COLO668 (cell line): ENCODE results near the gene VSX1.

ENCODE experiments used
- DNase-seq: peaks from one replicate; lab custom pipeline; 2025; ENCODE audit not compliant: unreplicated experiment; lab: John Stamatoyannopoulos, UW

The VSX1 gene

DNA sequence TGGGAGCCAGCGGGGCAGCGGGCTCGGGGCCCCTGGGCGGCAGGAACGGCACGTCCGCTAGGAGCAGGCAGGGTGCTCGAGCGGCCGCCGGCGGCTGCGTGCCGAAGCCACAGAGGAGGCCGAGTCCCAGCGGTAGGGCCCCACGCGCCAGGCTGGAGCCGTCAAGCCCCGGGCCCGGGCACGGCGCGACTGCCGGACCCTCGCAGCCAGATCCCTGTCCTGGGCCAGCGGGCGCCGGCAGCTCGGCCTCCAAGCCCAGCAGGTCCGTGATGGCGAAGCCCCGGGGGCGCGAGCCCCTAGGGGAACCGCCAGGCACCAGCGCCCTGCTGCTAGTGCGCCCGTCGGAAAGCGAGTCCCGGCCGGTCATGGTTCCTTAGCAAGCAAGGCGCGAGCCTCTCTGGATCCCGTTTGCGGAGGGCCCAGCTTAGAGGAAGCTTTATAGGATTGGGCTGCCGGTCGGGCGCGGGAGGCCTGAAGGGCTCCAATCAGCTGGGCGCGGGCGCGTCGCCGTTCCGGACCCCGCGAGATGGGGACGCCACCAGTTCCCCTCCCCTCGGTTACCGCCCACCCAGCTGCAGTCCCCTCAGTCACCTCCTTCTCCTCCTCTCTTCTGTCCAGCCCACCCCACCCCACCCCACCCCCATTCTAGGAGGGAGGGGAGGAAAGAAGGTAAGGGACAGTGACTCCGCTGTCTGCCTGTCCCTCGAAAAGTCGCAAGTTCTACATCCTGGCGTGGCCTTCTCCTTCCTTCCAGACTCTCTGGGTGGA is at the start of gene VSX1:
TSS of gene VSX1 (minus strand) at position 412 of the 768 bp plus-strand sequence. CDS start at position 367, 45 bp downstream.
- peak; percentile 33 for DNase-seq

DNA sequence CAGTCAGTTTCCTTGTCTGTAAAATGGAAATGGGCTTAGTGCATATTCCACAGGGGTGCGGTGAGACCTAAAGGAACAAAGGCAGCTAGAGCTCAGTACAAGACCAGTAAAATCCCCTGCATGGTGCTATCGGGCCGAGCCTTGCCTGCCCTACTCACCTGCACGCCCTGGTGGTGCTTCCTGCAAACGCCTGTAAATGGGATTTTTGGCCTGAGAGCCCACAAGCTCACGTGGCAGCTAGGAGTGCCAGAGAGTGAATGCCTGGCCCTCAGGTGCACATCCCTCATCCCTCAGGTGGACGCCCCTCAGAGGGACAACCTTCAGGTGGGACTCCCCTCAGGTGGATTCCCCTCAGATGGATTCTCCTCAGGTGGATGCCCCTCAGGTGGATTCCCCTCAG is 48.0 kb upstream of the VSX1 start:
- no peak for DNase-seq

DNA sequence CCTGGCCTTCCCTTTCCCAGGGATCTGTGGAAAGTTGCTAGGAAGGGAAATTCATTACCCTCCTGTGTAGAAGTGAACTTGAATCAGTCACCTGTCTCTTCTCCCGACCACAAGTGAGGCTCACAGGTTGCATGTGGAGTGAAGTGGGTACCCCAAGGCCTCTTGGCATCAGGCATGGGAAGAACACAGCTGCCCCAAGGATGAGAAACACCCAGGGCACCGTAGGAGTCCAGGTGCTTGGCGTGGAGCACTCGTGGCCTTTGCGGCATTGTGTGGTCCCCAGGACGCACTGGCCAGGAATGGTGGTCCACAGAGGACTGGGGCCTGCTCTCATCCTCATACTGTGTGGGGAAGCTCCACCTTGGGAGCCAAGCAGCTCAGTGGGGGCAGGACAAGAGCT is 47.5 kb upstream of the VSX1 start:
- DNase-seq = no peak

DNA sequence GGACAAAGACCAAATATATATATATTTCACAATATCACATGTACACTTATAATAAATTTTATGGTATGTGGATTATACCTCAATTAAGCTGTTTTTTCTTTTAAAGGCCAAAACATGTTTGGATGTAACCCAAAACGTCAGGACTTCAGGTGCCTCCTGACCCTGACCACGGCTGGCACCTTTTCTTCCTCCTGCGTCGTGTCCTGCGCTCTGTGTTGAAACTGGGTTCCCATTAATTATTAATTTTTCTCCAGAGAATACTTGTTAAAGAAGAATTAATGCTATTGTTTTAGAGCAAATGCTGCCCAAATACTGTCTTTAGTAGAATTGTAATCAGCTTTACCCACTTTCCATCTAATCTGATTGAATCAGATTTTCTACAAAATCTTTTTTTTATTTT is 46.7 kb upstream of the VSX1 start:
- DNase-seq = no peak

DNA sequence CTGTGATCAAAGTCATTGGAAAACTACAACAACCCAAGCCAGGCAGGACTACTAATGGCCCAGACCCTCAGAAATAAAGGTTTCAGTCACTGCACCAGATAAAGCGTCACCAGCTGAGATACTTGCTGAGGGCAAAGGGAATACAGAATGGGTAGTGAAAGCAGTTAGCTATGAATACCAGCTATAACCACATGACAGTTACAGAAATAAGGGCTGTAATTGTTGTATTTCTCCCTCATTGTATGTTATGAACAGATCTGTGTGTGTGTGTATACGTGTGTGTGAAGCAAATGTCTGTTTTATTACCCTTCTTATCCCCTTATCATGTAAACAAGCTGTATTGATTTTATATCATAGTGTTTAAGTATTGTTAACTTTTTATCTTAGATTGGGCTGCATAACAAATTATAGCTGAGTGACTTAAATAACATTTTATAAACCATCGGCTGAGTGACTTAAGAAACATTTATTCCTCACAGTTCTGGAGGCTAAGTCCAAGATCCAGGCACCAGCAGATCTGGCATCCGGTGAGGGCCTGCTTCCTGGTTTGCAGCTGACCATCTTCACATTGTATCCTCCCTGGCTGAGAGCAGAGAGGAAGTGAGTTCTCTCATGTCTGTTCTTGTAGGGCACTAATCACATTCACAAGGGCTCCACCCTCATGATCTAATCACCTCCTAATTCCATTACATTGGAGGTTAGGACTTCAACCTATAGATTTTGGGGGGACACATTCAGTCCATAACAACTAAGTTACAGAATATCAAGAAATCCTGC is 46.0 kb upstream of the VSX1 start:
- no peak for DNase-seq

DNA sequence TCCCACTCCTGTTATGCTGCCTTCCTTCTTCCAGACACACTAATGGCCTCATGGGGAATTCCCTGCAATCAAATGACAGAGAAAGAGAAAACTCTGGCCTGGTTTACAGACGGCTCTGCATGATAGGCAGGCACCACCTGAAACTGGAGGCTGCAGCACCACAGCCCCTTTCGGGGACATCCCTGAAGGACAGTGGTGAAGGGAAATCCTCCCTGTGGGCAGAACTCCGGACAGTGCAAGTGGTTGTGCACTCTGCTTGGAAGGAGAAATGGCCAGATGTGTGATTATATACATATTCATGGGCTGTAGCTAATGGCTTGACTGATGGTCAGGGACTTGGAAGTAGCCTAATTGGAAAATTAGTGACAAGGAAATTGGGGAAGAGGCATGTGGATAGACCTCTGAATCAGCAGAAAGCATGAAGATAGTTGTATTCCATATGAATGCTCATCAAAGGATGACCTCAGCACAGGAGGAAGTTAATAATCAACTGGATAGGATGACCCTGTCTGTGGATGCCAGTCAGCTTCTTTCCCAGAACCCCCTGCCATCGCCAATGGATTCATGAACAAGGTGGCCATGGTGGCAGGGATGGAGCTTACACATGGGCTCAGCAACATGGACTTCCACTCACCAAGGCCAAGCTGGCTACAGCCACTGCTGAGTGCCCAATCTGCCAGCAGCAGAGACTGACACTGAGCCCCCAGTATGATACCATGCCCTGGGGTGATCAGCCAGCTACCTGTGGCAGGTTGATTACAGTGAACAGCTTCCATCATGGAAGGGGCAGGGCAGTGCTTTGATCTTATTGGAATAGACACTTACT is 44.5 kb upstream of the VSX1 start:
- DNase-seq = no peak

DNA sequence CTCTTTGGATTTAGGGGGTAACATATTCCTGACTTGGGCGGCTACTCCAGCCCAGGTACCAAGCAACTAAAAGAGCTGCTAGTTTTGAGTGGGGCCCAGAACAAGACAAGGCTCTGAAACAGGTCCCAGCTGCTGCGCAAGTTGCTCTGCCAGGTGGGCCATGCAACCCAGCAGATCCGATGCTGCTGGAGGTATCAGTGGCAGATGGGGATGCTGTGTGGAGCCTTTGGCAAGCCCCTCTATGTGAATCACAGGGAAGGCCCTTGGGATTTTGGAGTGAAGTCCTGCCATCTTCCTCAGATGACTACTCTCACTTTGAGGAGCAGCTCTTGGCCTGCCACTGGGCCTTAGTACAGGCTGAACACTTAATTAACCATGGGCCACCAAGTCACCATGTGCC is 43.7 kb upstream of the VSX1 start:
- no peak for DNase-seq

DNA sequence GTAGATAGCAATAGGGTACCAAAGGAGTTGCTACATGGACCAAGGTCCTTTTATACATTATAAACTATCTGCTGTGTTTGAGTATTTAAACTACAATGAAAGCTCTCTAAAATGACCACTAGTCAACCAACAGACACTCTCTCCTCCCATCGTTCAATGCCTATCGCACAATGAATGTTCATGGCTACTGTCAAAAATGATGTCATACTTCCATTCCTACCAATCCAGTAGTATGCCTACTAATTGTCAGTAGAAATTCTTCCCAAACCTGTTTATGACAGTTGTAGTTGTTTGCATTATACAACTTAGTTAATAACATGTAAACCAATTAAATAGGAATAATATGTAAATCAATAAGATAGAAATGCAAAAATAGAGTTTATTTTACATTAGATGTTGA is 39.0 kb upstream of the VSX1 start:
- no peak for DNase-seq

DNA sequence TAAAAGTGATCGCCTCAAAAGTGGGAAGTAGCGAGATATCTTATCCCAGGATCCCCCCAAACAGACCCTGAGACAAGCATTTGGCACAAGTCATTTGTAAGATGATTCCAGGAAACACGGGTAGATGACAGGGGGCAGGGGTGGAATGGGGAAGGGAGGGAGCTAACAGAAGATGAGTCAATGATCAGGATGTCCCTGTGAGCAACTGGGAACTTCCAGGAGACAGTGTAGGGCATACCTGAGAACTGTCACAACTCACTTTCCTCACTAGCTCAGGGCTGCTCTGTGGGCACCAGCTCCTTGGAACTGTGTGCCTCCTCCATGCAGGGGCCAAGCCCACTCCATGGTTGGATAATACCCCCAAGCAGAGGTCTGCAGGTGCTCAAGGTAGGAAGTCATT is 38.5 kb upstream of the VSX1 start:
- no peak for DNase-seq

DNA sequence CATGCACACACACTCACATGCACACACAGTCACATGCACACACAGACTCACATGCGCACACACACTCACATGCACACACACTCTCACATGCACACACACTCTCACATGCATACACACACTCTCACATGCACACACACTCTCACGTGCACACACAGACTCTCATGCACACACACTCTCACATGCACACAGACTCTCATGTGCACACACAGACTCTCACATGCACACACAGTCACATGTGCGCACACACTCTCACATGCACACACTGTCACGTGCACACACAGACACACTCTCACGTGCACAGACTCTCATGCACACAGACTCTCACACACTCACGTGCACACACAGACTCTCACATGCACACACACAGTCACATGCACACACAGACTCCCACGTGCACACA is 36.6 kb upstream of the VSX1 start:
- no peak for DNase-seq

DNA sequence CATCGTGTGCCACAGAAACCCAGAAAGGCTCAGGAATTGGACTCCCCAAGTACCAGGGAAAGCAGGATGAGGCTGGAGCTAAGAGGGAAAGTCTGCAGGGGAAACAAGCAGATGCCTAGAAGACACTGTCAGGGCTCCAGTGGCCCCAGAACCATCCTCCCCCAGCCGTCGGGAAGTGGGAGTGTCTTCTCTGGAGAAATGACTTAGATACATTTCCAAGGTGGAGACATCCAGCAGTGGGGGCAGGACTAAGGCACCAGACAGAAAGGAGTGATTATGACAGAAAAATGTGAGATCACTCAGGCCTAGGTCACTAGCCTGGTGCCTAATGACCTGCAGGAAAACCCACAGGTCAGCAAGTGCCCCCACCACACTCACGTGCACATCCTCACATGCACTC is 36.0 kb upstream of the VSX1 start:
- no peak for DNase-seq

DNA sequence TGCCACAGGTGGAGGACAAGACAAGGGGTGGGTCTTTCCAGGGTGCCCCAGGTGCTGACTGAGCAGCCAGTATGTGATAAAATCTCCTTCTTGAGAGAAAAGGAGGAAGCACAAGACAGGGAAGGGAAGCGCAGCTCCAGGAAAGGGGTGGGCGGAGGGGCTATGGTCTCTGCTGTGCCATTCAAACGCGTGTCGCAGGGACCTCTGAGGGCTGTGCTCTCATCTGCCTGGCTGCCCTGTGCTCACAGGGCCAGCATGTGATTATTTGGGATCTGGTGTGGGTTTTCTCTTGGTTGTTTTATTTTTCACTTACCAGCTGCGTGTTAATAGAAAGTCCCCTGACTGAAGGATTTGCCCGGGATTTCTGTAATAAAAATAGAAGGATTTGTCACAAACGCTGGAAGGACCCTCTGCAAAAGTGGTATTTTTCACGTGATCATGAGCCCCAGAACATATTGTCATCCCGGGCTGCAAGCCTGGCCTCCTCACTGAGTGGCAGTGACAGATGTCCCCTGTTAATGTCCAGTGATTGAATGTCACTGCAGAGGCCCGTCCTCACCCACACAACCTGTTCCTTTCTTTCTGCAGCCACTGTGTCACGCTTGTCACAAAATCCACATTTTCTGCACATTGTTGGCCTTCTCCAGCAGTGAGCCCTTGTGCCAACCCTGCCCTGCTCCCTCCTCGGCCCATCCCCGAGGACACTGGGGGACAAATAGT is 35.0 kb upstream of the VSX1 start:
- no peak for DNase-seq

DNA sequence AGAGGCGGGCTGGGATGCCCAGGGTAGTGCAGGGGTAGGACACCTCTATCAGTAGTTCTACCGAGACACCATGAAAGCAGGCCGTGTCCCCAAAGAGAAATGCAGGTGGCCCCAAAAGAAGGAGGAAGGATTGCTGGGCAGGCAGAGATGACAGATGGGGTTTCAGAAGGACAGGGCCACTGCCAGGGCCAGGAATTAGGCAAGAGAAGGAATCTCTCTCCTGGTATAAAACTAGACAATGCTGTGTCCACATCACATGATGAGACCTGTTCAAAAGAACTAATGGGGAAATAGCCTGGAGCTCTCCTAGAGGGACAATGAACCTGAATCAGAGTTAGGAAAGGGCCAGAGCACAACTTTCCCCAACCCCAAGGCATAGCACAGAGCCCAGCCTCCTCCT is 21.6 kb upstream of the VSX1 start:
- DNase-seq = no peak

DNA sequence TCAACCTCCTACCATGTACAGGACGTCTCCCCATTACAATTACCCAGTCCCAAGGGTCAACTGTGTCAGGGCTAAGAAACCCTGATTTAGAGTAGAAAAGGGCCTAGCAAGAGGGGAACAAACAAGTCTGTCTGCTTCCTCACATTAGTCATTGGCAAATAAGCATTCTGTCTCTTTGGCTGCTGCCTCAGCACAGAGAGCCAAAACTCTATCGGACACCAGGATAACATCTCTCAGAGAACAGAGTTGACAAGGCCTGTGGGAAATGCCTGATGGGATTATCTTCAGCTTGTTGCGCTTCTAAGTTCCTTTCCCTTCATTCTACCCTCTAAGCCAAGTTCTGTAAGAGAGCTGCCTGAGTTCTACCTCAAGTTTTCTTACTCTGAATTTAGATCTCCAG is 19.0 kb upstream of the VSX1 start:
- no peak for DNase-seq

DNA sequence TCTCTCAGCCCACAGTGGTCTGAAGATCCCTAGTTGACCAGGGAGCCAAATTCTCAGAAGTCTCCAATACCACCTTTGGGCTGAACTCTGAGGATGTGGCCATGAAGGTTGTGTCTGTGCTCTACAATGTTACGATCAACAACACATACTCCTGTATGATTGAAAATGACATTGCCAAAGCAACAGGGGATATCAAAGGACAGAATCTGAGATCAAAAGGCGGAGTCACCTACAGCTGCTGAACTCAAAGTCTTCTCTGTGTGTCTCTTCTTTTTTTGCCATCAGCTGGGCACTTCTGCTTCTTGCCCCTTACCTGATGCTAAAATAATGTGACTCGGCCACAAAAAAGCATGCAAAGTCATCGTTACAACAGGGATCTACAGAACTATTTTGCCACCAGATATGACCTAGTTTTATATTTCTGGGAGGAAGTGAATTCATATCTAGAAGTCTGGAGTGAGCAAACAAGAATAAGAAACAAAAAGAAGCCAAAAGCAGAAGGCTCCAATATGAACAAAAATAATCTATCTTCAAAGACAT is 17.7 kb upstream of the VSX1 start:
- no peak for DNase-seq

DNA sequence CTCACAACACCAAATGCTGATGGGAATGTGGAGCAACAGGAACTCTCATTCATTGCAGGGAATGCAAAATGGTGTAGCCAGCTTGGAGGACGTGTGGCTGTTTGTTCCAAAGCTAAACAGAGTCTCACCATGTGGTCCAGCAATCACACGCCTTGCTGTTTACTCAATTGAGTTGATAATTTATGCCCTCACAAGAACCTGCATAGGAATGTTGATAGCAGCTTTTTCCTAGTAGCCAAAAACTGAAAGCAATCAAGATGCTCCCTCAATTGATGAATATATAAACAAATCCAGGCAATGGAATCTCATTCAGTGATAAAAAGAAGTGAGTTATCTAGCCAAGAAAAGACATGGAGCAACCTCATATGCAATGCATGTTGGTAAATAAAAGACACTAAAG is 15.6 kb upstream of the VSX1 start:
- DNase-seq = no peak

DNA sequence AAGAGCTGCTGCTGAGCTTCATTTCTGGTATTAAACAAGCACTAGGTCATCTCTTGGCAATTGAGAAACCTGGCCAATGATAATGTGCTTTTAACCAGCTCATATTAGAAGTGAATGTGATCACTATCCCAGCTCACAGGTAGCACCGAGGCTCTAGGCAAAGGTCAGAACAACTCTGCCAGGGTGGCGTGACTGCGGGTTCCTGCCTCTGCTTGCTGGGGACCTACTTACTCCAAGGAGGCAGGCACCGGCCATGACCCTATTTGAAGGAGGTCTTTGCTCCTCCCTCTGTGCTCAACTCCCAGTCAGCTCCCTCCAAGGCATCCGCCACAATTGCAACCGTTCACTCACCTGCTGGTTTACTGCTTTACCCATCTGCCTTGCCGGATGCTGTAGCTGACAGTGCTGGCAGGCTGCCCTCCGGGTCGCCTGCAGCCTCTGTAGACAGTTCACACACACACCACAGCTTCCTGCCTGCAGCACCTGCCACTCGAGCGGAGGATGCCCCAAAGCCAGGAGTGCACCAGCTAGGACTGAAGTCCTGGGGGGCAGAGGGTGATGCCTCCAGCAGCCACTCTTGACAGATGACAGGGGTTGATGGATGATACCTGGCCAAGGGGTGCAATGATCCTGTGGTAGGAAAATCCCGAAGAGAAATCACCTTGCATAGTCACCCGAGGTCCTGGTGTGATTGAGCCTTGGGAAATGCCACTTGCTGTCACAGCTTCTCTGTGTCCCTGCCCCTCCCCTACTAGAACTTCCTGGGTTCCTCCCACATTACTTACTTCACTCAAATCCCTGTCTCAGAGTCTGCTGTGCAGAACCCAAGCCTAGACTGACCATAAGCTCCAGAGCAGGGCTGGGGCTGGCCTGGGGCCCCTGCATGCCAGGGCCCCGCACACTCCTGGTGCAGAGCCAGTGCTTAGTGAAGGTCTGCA is 8.8 kb upstream of the VSX1 start:
- DNase-seq = peak; percentile 86

DNA sequence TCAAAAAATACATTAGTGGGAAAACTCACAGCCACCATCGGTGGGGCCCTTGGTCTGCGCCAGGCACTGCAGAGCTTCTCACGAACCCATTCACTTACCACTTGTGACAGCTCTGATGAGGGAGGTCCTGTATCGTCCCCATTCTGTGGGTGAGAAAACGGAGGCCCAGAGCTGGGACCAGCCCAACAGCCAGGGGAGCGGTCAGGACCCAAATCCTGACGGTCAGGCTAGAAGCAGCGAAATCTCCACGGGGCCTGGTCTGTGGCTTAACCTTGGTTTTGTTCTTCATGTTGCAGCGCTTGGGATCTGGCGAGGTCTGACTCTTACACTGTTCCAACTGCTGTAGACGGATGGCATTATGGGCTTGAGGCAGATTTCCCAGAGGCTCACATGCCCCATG is 7.7 kb upstream of the VSX1 start:
- DNase-seq = no peak

DNA sequence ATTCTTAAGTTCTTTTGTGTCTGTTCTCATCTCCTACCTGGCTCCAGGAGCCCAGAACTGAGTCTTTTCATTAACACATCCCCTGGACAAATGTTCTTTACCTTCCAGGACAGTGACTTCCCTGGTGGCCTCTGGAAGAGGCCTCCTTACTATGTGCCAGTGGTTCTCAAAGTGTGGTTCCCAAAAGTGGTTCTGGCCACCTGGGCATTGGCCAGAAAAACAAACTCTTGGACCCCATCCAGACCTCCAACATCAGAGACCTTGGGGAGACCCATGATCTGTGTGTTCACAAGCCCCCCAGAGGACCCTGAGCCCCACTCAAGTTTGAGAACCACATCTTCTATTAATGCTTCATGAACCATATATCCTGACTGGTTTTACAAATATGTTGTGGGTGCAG is 7.2 kb upstream of the VSX1 start:
- DNase-seq = no peak

DNA sequence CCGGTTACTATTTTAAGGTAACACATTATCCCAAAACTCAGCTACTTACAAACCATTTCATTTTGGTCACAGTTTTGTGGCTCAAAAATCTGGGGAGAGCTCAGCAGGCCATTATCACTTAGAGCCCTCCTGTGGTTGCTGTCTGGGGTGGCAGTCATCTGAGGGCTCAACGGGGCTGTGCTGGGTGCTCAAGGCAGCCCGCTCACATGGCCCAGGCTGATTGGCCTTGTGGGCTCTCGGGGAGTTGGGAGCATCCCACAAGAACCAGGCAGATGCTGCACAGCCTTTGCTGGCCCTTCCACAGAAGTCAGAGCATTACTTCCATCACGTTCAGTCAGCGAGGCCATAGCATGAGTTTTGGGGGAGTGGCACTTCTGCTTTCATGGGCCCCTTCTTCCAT is 6.3 kb upstream of the VSX1 start:
- no peak for DNase-seq
